Raji (cell line): ENCODE measurements around the gene CALHM1.

Experiments used
- POLR2A ChIP-seq: IDR thresholded peaks from 2 replicates; pipeline ENCODE4 v1.6.1; 2011; ENCODE audit warnings: low read depth, low read length, control low read depth; ENCODE audit not compliant: insufficient read depth

Gene CALHM1

GRCh38 chr10:103449208-103450144, 9.2 kb downstream of the CALHM1 start:
- no peak for TF ChIP-seq POLR2A

DNA sequence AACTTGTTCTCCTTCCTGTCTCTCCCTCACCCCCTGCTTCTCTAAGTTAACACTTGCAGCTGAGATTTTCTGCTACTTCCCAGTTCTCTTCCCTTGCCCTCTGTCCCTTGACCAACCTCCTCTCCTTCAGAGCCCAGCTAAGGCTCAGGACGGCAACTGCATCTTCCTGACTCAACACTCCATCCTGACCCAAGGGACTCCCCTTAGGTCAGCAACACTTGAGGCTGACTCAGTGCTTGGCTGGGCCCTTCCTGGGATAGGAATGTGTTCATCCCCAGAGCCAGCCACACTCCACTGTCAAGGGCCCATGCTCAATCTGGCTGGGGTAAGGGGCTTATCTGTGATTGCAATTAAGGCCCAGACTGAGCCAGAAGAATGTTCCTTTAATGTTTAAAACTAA, 10.0 kb downstream of the CALHM1 start:
- no peak for TF ChIP-seq POLR2A

DNA sequence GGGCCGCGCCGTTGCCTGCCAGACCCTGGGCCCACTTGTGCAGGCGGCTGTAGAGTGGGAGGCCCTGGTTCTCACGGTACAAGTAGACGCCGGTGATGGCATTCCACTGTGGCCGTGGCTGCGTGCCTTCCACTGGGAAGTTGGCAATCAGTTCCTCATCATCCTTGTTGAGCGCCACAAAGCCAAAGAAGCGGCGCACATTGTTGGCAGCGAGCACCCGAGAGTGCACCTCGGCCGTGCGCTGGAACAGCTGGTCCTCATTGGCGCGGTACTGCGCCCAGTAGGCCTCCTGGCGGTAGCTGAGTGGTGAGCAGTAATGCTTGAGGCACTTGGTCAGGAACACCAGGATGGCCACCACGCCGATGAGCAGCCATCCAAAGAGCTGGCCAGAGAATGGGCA, 11.5 kb downstream of the CALHM1 start:
- no peak for TF ChIP-seq POLR2A

DNA sequence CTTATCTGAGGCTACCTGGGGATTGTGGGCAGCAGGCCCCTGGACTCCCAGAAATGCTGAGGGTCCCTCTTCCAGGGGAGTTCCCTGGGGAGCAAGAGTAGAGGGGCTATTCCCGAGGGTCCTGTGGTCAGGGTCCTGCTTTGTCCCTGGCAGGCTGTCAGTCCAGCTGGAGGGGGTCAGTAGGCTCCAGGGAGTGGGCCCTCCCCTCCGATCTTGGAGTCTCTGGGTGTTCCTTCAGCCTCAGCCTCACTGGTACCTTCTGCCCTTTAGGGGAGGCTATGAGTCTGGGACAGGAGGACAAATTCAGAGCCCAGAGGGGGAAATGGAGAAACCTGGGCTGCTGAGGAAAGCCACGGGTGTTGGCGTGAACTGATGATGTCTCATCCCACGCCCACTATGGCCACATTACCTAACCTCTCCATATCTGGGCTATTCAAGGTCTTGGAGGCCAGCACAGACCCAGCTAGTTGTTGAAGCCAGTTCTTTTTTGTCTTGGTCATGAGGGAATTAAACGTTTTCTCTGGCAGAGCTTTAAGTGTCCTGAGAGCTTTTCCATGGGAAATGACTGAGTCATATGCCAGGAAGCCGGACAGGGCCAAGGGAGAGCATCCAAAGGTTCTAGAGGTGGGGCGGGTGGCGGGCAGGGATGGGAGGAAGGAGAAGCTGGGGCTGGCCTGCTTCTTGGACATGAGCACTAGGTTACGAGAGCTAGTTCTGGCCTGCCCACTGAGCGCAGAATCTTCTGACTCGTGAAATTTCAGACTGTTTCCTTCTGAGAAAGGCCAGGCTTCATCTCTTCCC, 12.7 kb downstream of the CALHM1 start:
- no peak for TF ChIP-seq POLR2A

DNA sequence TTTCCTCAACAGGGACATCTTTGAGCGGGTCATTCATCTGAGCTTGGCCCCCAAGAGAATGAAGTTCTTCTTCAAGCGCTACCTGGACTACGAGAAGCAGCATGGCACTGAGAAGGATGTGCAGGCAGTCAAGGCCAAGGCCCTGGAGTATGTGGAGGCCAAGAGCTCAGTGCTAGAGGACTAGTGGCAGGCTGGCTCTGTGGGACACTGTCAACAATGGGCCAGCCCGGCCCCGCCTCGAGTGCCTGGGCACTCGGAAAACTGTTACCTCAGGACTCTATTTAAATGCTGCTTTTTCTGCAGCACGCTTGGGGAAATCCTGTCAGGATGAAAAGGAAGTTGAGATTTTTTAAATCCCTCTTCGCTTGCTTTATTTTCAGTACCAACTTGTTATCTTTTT, 13.3 kb downstream of the CALHM1 start:
- no peak for TF ChIP-seq POLR2A

GRCh38 chr10:103444478-103444877, 14.2 kb downstream of the CALHM1 start:
- TF ChIP-seq POLR2A, result no peak

DNA sequence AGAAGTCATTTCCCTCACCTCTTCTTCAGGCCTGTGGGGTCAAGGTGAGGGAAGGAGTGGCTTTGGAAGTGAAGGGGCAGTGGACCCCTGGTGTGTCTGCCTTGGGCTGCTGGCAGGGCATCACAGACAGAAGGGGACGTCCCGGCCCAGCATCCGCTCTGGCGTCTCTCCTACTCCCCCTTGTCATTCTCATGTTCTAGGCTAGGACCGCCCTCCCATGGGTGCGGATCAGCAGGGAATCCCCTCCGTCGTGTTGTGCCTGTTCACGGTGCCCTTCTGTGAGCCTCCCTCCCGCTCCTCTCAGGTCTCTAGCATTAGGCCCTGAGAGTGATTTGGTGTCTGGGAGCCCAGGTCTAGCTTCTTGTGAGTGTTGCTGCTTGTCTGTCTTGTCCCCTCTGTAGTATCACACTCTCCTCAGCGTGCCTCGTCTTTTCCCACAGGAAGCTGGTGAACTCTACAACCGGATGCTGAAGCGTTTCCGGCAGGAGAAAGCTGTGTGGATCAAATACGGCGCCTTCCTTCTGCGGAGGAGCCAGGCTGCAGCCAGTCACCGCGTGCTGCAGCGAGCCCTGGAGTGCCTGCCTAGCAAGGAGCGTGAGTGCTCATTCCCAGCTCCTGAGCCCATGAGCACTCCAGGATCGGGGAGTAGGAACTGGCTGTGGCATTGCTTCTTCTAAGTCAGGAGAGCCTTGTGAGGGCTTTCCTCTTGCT, 15.1 kb downstream of the CALHM1 start:
- TF ChIP-seq POLR2A, result no peak

DNA sequence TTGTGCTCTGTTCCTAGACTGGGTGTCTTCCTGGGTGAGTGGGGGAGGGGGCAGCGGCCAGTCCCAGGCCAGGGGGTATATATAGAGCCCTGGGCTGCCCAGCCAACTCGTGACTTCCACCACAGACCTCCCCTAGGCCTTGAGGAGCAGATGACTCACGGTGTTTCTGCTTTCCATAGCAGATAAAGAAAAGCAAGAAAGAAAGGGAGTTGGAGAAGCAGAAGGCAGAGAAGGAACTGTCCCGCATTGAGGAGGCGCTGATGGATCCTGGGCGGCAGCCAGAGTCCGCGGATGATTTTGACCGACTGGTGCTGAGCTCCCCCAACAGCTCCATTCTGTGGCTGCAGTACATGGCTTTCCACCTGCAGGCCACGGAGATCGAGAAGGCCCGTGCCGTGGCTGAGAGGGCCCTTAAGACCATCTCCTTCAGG, 16.7 kb downstream of the CALHM1 start:
- no peak for TF ChIP-seq POLR2A

DNA sequence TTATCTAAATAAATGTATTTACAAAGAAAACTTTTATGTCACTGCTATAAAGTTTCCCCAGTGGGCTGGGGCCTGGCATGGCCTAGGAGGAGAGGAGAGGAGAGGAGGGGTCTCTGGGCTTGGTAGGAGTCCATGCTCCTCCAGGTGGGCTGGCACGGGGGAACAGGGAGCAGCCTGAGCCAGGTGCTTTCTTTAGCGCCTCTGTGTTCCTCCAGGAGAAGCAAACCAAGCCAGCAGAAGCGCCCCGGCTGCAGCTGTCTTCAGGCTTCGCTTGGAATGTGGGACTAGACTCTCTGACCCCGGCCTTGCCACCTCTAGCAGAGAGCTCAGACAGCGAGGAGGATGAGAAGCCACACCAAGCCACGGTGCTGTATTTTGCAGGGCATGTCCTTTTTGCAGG, 17.1 kb downstream of the CALHM1 start:
- no peak for TF ChIP-seq POLR2A

- no peak for TF ChIP-seq POLR2A
Observed at GRCh38 chr10:103441206-103441605, 17.5 kb downstream of the CALHM1 start.

DNA sequence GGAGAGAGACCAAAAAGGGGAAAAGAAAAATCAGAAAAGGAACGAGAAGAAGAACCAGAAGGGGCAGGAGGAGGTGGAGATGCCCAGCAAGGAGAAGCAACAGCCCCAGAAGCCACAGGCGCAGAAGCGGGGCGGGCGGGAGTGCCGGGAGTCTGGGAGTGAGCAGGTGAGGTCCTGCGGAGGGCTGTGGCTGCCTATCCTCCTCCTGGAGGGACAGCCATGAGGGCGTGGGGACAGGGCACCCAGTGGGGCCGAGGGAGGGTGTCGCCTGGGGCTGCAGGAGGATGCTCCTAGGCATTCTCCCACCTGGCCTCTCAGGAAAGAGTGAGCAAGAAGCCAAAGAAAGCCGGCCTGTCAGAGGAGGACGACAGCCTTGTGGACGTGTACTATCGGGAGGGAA, 18.3 kb downstream of the CALHM1 start:
- TF ChIP-seq POLR2A, result no peak

DNA sequence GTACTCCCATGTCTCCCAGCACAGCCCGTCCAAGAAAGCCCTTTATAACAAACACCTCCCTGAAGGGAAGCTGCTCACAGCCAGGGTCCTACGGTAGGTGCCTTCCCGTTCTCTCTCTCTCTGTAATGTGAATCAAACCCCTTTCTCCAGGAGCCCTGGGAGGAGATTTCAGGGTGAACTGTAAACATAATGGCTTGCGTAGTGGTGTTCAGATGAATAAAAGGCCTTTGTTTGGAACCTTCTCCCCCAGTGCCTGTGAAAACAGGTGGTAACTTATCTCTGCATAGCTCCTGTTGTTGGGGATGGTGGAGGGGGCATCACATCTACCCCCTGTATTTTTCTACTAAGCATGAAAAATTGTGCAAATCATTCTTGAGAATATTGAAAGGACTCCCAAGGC, 18.9 kb downstream of the CALHM1 start:
- TF ChIP-seq POLR2A, result no peak

DNA sequence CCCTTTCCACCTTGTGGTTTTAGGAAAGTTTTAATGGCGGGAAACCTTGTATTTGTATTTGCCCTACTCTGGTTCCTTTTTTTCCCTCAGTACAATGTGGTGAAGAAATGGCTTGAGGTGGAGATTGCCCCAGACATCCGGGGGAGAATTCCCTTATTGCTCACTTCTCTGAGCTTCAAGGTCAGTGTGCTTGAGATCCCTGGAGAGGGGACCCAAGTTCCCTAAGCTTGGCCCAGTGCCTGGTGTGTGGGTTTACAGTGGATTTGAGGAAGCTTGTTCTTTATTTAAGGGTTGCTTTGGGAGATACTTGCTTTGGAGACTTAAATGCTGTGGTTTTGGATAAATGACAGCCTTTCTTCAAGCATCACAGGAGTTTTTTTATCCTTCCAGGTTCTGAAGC, 24.8 kb downstream of the CALHM1 start:
- TF ChIP-seq POLR2A, result no peak

DNA sequence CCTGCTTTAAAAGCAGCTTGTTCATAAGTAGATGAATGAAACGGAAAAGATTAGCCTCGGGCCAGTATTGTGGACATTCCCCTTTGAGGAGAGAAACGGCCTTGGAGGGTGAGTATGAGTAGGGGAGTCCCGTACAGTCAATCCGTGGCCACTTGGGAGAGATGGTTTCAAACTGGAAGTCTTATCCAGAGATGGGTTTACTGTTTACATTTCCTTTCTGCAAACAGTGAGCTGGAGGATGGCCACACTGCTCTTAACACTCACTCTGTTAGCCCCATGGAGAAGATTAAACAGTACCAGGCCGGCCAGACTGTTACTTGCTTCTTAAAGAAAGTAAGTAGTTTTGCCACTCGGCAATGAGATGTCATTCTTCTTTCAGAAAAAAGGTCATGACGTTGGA, 26.8 kb downstream of the CALHM1 start:
- TF ChIP-seq POLR2A, result no peak

- no peak for TF ChIP-seq POLR2A
Observed at GRCh38 chr10:103429647-103430046, 29.1 kb downstream of the CALHM1 start.
